ENCODE results near the gene PGBD2. TPM values are rescaled to one million over a fixed set of nuclear protein-coding genes. Genes with fewer than 3 reads are reported as not detected.
"Not testable (repeated sequence)": the region's sequence is repeated elsewhere in the genome, so short reads cannot be mapped to it uniquely, and the experiment has no call there.

The PGBD2 gene
- total RNA-seq, 1 donor, result 10.8 TPM

DNA sequence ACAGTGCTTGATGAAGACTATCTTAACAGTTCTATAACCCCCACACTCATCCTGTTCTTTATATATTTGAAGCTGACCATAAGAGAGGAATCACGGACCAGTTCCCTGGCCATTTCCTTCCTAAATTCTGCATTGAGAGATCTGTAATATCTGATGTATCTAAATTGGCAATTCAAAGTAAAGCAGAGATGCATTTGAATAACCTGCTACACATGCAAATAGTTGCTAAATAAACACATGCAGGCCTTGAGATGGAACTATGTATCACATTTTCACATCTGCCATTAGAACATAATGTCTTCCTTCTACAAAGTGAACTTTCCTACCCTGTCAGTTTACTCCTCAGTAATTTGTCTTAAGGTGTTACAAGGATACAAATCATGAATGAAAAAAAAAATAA, 20.4 kb upstream of the PGBD2 start:
- no peak for DNase-seq (ENCODE audit: low read depth in 2 of 3, low spot score in 2 of 3)

DNA sequence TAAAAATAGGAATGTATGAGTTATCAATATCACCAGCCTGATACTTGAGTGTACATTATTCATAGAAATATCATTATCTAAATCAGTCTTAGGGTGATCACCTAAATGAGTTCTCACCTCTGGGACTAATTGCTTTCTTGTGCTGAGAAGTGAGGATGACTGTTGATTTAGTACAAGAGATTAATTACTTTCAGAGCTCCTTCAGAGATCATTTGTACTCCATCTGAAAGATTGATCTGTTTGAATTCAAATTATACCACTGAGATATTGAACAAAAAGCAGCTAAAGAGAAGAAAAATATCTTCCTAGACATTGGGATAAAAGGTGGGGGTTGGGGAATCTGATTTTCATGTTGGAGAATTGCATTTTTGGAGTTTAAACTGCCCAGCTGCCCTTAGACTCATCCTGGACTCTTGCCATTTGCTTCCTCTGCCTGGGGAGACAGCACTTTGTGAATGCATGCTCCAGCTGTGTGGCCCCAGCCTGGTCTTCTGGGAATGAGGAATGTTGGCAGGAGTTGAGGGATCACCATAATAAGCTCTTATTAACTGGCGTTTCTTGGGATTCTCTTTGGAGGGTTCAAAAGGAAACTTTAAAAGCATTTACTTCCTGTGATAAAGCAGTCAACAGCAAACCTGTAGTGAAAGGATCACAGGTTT, 19.7 kb upstream of the PGBD2 start:
- no peak for DNase-seq (ENCODE audit: low read depth in 2 of 3, low spot score in 2 of 3)

DNA sequence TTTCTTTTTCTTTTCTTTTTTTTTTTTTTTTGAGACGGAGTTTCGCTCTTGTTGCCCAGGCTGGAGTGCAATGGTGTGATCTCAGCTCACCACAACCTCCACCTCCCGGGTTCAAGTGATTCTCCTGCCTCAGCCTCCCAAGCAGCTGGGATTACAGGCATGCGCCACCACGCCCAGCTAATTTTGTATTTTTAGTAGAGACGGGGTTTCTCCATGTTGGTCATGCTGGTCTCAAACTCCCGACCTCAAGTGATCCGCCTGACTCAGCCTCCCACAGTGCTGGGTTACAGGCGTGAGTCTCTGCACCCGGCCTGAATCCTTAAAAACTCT, 16.2 kb upstream of the PGBD2 start:
- DNase-seq (ENCODE audit: low read depth in 2 of 3, low spot score in 2 of 3), result not testable (repeated sequence)

DNA sequence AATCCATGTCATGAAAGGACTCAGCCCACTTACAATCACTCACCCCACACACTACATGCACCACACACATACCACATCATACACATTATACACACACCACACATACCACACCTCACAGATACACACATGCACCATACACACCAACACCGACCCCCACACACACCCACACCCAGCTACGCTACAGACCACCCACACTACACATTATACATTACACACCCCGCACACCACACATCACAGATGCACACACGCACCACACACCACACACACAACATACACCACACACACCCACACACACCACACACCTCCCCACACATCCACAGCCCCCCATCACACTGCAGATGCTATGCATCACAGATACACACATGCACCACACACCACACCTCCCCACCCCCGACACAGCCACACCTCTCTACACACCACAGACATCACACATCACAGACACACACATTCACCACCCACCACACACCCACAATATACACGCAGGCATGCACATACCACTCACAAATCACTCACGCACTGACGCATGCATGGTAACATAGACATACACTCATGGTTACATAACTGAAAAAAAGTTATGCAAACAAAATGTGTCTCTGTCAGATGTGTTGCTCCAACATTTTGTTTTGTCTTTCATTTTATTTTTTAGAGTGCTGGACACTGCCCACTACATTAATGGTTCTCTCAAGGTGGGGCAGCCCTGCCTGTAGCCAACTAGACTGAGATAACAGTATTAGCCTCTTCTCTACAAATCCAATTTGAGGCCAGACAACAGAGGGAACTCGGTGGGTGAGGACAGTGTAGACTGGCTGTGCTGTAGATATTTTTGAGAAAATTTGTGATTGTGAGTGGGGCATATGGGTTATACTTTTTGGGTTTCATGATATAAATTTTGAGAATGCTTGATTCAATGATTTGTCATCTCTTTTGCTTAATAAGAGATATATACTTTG, 15.2 kb upstream of the PGBD2 start:
- DNase-seq (ENCODE audit: low read depth in 2 of 3, low spot score in 2 of 3), result no peak

DNA sequence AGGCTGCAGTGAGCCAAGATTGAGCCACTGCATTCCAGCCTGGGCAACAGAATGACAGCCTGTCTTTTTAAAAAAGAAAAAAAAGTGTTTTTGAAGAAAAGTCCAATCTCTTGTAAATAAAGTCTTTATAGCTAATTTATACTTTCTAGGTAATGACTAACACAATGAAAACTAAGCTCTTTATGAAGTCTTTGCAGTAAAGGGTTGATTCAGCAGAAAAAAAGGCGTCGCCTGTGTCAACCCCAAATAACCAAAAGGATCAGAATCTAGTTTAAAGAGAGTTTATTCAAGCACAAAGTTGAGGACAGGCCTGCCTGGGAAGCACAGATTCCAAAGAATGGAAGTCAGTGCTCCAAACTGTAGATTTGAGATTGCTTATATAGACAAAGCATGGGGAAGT, 14.3 kb upstream of the PGBD2 start:
- no peak for DNase-seq (ENCODE audit: low read depth in 2 of 3, low spot score in 2 of 3)

DNA sequence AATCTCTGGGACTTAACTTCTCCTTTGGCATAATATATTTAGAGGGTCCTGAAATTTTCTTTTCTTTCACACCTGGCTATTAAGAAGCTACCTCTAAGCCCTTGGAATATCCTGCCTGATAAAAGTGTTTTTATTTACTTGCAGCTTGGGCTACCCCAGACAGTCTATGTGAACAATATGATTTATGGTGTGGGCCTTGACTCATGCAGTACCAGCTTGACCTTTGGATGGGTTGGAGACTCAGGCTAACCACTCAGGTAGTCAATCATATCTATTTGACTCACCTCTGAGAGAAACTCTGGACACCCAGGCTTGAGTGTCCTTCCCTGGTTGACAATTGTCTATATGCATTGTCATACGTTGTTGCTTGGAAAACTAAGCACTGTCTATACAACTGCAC, 13.4 kb upstream of the PGBD2 start:
- DNase-seq (ENCODE audit: low read depth in 2 of 3, low spot score in 2 of 3), result no peak

DNA sequence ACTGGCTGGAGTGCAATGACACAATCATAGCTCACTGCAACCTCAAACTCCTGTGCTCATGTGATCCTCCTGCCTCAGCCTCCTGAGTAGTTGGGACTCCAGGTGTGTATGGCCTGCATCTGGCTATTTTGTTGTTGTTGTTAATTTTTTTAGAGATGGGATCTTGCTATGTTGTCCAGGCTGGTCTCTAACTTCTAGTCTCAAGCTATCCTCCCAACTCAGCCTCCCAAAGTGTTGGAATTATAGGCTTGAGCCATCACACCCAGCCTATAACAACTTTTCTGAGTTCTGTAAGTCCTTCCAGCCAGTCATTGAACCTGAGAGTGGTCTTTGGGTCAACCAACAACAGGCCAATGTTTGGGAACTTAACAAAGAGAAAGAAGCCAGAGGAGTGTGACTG, 11.2 kb upstream of the PGBD2 start:
- DNase-seq (ENCODE audit: low read depth in 2 of 3, low spot score in 2 of 3), result no peak

DNA sequence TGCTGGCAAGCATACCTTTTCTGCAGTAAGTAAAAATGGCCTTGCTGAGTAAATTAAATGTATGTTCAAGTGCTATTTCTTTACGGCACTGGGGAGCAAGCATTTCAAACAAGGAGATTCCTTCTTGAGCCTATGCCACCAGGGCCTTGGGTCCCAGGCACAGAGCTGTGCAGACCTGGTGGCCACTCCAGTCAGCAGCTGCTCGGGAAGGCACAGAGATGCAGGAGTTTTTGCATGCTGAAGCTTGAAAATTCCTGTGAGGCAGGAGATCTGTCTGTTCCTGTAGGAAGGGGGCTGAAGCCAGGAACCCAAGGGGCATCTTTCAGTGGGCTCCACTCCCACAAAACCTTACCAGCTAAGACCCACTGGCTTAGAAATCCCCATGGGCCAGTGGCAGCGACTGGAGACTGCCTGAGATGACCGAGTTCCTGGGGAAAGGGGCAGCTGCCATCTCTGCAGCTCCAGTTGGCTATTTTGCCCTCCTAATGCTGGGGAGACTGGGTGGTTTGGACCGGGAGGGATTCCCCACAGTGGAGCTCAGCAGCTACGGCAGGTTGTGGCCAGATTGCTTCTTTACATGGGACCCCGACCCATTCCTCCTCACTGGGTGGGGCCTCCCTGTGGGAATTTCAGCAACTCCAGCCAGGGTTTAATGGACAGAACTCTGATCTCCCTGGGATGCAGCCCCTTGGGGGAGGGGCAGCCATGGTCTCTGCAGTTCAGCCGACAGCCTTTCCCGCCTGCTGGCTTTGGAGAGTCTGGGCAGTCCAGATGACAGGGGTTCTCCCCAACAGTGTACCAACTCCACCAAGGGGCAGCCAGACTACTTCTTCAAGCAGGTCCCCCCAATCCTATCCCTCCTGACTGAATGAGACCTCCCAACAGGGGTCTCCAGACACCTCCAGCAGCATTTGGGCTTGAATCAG, 8.4 kb upstream of the PGBD2 start:
- no peak for DNase-seq (ENCODE audit: low read depth in 2 of 3, low spot score in 2 of 3)

DNA sequence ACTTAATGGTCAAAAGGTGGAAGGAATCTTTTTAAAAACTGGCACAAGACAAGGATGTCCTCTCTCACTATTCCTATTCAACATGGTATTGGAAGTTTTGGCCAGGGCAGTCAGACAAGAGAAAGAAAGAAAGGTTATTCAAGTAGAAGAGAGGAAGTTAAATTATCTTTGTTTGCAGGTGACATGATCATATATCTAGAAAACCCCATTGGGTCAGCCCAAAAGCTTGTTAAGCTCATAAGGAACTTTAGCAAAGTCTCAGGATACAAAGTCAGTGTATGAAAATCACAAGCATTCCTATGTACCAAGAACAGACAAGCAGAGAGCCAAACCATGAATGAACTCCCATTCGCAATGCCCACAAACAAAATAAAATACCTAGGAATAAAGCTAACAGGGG, 5.4 kb upstream of the PGBD2 start:
- DNase-seq (ENCODE audit: low read depth in 2 of 3, low spot score in 2 of 3), result no peak

DNA sequence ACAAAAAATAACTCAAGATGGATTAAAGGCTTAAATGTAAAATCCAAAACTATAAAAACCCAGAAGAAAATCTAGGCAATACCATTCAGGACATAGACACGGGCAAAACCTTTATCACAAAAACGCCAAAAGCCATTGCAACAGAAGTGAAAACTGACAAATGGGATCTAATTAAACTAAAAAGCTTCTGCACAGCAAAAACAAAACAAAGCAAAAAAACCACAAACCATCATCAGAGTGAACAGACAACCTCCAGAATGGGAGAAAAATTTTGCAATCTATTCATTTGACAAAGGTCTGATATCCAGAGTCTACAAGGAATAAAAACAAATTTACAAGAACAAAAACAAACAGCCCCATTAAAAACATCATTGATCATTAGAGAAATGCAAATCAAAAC, 4.5 kb upstream of the PGBD2 start:
- no peak for DNase-seq (ENCODE audit: low read depth in 2 of 3, low spot score in 2 of 3)

DNA sequence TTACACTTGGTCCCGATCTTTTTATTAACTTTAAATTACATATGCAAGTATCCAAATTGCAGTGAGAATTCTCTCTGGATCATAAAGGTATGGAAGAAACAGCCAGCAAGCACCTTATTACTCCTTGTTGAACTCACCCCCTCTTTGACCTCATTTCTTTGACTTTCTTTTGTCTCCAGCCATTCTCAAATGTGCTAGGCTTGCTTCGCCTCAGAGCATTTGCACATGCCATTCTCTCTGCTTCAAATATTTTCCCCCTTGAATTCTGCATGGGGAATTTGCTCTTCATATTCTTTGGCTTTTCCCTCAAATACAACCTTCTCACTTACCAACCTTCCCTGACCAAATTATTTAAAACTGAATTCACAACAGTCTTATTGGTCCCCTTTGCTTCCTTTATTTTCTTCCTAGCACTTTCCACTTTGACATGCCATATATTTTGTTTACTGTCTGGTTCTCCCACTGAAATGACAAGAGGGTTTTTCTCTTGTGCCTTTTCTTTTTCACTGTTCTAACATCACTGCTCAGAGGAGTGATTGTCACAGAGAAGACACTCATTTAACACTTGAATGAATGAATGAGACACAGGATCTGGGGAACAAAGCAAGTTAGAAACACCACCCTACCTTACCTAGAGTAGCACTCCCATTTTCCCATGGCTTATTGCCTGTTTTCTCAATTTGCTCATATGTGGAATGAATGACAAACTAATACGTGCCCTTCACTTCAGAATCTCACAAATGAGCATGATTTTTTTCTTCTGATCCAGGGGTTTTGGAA, 1.4 kb upstream of the PGBD2 start:
- no peak for DNase-seq (ENCODE audit: low read depth in 2 of 3, low spot score in 2 of 3)

DNA sequence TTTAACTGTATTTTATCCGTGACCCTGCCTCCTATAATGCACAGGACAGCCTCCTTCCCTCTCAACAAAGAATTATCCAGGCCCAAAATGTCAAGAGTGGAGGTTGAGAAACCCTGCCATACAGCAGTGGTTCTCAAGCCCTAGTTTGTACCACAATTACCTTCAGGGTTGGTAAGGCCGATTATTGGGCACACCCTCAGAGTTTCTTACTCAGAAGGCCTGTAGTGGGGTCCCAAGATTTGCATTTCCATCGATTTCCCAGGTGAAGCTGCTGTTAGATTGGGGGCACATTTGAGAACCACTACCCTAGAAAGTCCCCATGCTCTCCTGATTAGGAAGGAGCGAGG, 400 bp upstream of the PGBD2 start:
- no peak for DNase-seq (ENCODE audit: low read depth in 2 of 3, low spot score in 2 of 3)

DNA sequence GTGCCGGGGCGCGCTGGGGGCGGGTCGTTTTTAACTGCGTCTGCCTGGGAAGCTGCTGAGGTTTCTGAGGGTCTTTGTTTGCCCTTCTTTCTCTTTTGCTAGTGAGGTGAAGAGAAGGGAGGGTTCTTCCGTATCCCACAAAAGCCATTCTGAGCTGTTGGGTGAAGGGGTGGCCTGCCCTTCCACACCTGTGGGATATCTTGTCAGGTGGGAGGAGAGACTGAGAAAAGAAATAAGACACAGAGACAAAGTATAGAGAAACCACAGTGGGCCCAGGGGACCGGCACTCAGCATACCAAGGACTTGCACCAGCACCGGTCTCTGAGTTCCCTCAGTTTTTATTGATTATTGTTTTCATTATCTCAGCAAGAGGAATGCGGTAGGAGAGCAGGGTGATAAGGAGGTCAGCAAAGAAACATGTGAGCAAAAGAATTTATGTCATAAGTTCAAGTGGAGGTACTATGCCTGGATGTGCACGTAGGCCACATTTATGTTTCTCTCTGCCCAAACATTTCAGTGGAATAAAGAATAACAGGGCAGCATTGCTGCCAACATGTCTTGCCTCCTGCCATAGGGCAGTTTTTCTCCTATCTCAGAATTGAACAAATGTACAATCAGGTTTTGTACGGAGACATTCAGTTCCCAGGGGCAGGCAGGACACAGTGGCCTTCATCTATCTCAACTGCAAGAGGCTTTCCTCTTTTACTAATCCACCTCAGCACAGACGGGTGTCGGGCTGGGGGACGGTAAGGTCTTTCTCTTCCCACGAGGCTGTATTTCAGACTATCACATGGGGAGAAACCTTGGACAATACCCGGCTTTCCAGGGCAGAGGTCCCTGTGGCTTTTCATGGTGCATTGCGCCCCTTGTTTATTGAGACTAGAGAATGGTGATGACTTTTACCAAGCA, 972 bp downstream of the PGBD2 start:
- no peak for DNase-seq (ENCODE audit: low read depth in 2 of 3, low spot score in 2 of 3)

DNA sequence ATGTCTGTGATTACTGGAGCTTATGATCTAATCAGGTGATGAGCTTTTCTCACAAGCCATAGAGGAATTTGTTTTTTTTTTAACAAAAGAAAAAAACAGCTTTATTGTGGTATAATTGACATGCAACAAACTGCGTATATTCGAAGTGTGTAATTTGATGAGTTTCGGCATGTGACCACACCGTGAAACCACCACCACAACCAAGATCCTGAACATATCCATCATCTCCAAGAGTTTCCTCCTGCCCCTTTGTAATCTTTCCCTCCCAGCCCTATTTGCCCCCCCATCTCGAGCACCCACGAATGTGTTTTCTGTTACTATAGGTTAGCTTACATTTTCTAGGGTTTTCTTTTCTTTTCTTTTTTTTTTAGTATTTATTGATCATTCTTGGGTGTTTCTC, 4.7 kb downstream of the PGBD2 start:
- no peak for DNase-seq (ENCODE audit: low read depth in 2 of 3, low spot score in 2 of 3)

DNA sequence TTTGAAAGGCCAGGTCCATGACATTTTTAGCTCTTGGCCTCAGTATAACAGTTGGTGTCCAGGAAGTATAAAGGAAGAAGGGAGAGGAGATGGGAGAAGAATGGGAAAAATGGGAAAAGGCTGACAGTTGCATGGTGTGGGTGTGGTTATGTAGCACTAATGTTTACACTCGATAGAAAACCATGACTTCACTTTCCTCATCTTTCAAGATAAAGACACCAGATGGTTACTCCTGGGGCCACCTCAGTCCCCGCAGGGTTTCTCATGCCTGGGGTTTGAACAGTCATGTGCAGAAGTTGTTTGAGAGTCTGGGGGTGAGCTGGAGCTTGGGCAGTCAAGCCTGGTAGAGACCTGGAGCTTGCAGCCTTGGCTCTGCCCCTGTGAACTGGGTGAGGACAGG, 7.9 kb downstream of the PGBD2 start:
- DNase-seq (ENCODE audit: low read depth in 2 of 3, low spot score in 2 of 3), result no peak

DNA sequence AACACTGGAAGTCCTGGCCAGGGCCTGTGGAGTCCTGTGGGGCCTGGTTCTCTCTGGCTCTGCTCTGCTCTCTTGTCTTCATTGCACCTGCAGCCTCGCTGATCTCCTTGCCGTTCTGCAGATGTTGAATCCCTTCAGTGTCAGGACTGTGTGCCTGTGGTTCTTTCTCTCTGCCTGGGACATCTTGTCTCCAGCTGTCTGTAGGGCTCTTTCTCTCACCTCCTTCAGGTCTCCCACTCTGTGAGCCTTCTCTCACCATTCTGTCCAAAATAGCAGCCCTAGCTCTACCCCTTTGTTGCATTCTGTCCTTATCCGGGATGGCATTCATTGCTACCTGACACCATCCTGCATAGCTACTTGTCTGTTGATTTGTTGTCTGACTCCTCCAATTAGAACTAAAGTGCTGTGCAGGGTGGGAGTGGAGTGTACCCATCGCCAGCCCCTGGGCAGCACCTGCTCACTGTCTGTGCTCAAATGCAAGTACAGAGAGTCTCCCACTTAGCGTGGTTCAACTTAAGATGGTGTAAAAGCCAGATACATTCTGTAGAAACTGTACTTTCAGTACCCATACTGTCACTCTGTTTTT, 8.9 kb downstream of the PGBD2 start:
- no peak for DNase-seq (ENCODE audit: low read depth in 2 of 3, low spot score in 2 of 3)

DNA sequence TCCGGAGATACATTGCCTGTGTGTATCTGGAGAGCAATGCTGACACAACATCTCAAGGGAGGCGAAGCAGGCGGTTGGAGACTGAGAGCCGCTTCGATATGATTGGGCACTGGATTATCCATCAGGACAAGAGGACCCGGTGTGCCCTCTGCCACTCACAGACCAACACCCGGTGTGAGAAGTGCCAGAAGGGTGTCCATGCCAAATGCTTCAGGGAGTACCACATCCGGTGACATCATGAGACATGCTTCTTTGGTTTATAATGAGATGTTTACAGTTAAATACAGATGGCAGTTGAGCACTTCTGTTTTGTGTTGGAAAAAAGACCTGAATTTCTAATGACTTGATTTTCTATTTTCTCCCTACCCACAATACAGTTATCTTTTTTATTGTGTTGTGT, 12.1 kb downstream of the PGBD2 start:
- DNase-seq (ENCODE audit: low read depth in 2 of 3, low spot score in 2 of 3), result no peak

DNA sequence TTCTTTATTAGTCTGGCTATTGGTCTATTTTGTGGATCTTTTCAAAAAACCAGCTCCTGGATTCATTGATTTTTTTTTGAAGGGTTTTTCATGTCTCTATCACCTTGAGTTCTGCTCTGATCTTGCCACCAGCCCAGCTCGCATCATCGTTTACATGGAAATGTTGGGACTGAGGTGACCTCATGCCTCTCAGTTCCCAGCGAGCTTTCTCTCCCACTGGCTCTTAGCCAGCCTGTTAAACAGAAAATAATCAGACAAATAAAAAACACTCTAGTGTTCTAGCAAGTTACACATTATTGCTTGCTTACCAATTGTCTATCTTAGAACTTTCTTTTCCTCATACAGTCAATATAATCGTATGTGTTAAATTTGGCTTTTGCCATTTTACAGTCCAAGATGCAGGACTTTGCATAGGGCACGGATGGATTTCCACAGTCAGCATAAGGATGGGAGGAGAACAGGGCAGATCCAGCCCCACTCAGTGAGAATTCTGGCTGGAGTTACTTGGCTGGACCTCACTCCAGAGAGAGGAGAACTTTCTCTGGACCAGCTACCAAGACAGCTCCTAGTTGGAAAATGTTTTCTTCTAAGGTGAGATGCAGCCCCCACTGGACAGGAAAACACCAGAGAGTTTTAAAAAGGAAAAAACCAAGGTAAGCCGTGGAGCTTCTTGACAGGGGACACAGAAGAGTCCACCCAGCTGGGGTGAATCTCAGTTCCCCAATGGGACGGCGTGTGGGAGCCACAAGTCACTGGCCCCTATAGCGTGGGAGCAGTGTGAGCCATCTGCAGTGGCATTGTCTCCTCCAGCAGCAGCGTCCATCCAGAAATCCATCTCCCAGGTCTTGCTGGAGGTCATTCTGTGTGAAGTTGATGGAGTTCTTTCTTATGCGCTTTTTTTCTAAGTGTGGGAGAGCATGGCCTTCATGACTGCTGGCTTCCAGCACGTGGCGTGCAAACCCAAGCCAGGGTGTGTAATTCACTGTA, 17.6 kb downstream of the PGBD2 start:
- no peak for DNase-seq (ENCODE audit: low read depth in 2 of 3, low spot score in 2 of 3)
